Rectal smooth muscle tissue (tissue), 1 donor: Measurements from ENCODE around the gene ROPN1.
"Not testable (repeated sequence)": the region's sequence is repeated elsewhere in the genome, so short reads cannot be mapped to it uniquely, and the experiment has no call there.

Experiments
- H3K27ac ChIP-seq: one replicate; pipeline ENCODE4 v1.7.0; 2013; ENCODE audit warnings: low read depth, low read length, inconsistent platforms
- H3K27me3 ChIP-seq: one replicate; pipeline ENCODE4 v1.7.0; 2013; ENCODE audit warnings: low read length; ENCODE audit not compliant: control insufficient read depth, insufficient read depth
- H3K36me3 ChIP-seq: one replicate; pipeline ENCODE4 v1.7.0; 2013; ENCODE audit warnings: low read length; ENCODE audit not compliant: control insufficient read depth, insufficient read depth
- H3K4me1 ChIP-seq: one replicate; pipeline ENCODE4 v1.7.0; 2013; ENCODE audit warnings: low read length; ENCODE audit not compliant: control insufficient read depth, insufficient read depth
- H3K4me3 ChIP-seq: one replicate; pipeline ENCODE4 v1.7.0; 2013; ENCODE audit warnings: low read length
- H3K9ac ChIP-seq: one replicate; pipeline ENCODE4 v1.7.0; 2013; ENCODE audit warnings: low read length

ROPN1 gene

GRCh38 chr3:123984350-123984749 is 7.6 kb downstream of the ROPN1 start:
- Histone ChIP-seq H3K9ac (no peak overlapping the region), H3K27me3 (no peaks in the 10 kb centered on the region), H3K4me1 (no peaks in the 10 kb centered on the region), H3K36me3 (no peaks in the 10 kb centered on the region), H3K4me3 (no peak overlapping the region), H3K27ac (no peak overlapping the region)

- H3K4me3 ChIP-seq, H3K27ac ChIP-seq: not testable (repeated sequence)
These were observed 10.6 kb downstream of the ROPN1 start for GRCh38 chr3:123981317-123981716.

GRCh38 chr3:123980539-123980938 is 11.4 kb downstream of the ROPN1 start:
- H3K9ac ChIP-seq: no peak overlapping the region
- no peaks in the 10 kb centered on the region for H3K36me3 ChIP-seq
- peak overlapping the region; percentile 72 for H3K4me3 ChIP-seq
- no peak overlapping the region for H3K27ac ChIP-seq
- H3K27me3 ChIP-seq: no peaks in the 10 kb centered on the region
- H3K4me1 ChIP-seq: no peaks in the 10 kb centered on the region

More at GRCh38 chr3:123981317-123981716, 10.6 kb downstream of the ROPN1 start:
- H3K36me3 ChIP-seq, H3K9ac ChIP-seq, H3K27me3 ChIP-seq, H3K4me1 ChIP-seq: not testable (repeated sequence)

- H3K27me3 ChIP-seq, H3K9ac ChIP-seq, H3K27ac ChIP-seq, H3K36me3 ChIP-seq, H3K4me1 ChIP-seq: not testable (repeated sequence)
- H3K4me3 ChIP-seq: peak overlapping the region; percentile 72
These were observed 12.1 kb downstream of the ROPN1 start for GRCh38 chr3:123979525-123980501.

GRCh38 chr3:123976904-123977303 is 15.0 kb downstream of the ROPN1 start:
- not testable (repeated sequence) for H3K36me3 ChIP-seq, H3K4me1 ChIP-seq, H3K9ac ChIP-seq, H3K27ac ChIP-seq, H3K4me3 ChIP-seq, H3K27me3 ChIP-seq

- not testable (repeated sequence) for H3K9ac ChIP-seq, H3K27ac ChIP-seq, H3K36me3 ChIP-seq, H3K4me3 ChIP-seq, H3K27me3 ChIP-seq, H3K4me1 ChIP-seq
These were observed 15.6 kb downstream of the ROPN1 start for GRCh38 chr3:123976181-123976898.

- not testable (repeated sequence) for H3K27me3 ChIP-seq, H3K9ac ChIP-seq, H3K36me3 ChIP-seq, H3K4me1 ChIP-seq, H3K4me3 ChIP-seq, H3K27ac ChIP-seq
These were observed 16.9 kb downstream of the ROPN1 start for GRCh38 chr3:123975030-123975429.

GRCh38 chr3:123971406-123971805 is 20.5 kb downstream of the ROPN1 start:
- no peak overlapping the region for H3K27ac ChIP-seq
- no peak overlapping the region for H3K4me3 ChIP-seq

GRCh38 chr3:123967260-123967659 is 24.7 kb downstream of the ROPN1 start:
- H3K4me1 ChIP-seq, H3K9ac ChIP-seq, H3K27ac ChIP-seq, H3K4me3 ChIP-seq, H3K27me3 ChIP-seq, H3K36me3 ChIP-seq: not testable (repeated sequence)

More at GRCh38 chr3:123971406-123971805, 20.5 kb downstream of the ROPN1 start:
- H3K36me3 ChIP-seq: no peaks in the 10 kb centered on the region
- no peak overlapping the region for H3K9ac ChIP-seq
- H3K4me1 ChIP-seq: no peaks in the 10 kb centered on the region
- no peaks in the 10 kb centered on the region for H3K27me3 ChIP-seq

GRCh38 chr3:123966799-123967198 is 25.1 kb downstream of the ROPN1 start:
- H3K4me1 ChIP-seq, H3K27me3 ChIP-seq, H3K9ac ChIP-seq, H3K4me3 ChIP-seq, H3K36me3 ChIP-seq, H3K27ac ChIP-seq: not testable (repeated sequence)

- H3K27ac ChIP-seq, H3K9ac ChIP-seq, H3K4me3 ChIP-seq, H3K36me3 ChIP-seq, H3K4me1 ChIP-seq, H3K27me3 ChIP-seq: not testable (repeated sequence)
These were observed 27.1 kb downstream of the ROPN1 start for GRCh38 chr3:123964793-123965192.

GRCh38 chr3:123961508-123961856 is 30.4 kb downstream of the ROPN1 start:
- H3K27ac ChIP-seq: peak overlapping the region; percentile 72
- H3K4me1 ChIP-seq: peaks cover 4% of the 10 kb centered on the region
- no peaks in the 10 kb centered on the region for H3K36me3 ChIP-seq
- H3K4me3 ChIP-seq: peak overlapping the region; percentile 95
- H3K27me3 ChIP-seq: no peaks in the 10 kb centered on the region
- H3K9ac ChIP-seq: no peak overlapping the region
